IMR-90 (cell line): ENCODE results near the gene CENPU. TPM values are rescaled to one million over a fixed set of nuclear protein-coding genes. Genes with fewer than 3 reads are reported as not detected.

Source experiments
- ATAC-seq: fragments of 200-7000 bp; cut with Tn5 transposase; 2 replicates; pipeline ENCODE4 v1.9.1; 2020; ENCODE audit warnings: low read depth, mild to moderate bottlenecking, moderate library complexity
- BruUV-seq: library from RNA; stranded (reverse); fragments of 400-500 nt; replicated peaks from 2 replicates; lab custom pipeline; 2021; lab: Mats Ljungman, UMichigan
- CTCF ChIA-PET: fragments of 300-600 bp; formaldehyde crosslinking; extraction: SDS; loops from one replicate; lab custom pipeline; 2021; ENCODE audit warnings: antibody characterized with exemption; lab: Yijun Ruan, JAX
- POLR2A ChIA-PET: fragments of 300-600 bp; sonication (Branson Sonifier 250); formaldehyde crosslinking; loops from one replicate; lab custom pipeline; 2022; ENCODE audit warnings: antibody characterized with exemption; ENCODE audit not compliant: unreplicated experiment; lab: Charles Lee
- DNase-seq: peaks from one replicate; pipeline ENCODE4 v3.0.0; 2013
- H2AFZ ChIP-seq: replicated peaks from 2 replicates; pipeline ENCODE3; 2013; ENCODE audit warnings: low read length, mild to moderate bottlenecking; ENCODE audit not compliant: poor library complexity
- H2AK5ac ChIP-seq: 2 replicates; pipeline ENCODE4 v1.6.1; 2013; ENCODE audit warnings: low read depth, low read length, inconsistent platforms
- H2AK9ac ChIP-seq: replicated peaks from 2 replicates; pipeline ENCODE3; 2013; ENCODE audit warnings: mild to moderate bottlenecking, low read depth, low read length, moderate library complexity; ENCODE audit not compliant: poor library complexity
- H2BK120ac ChIP-seq: 2 replicates; pipeline ENCODE4 v1.6.1; 2013; ENCODE audit warnings: low read depth, low read length, inconsistent platforms
- H2BK15ac ChIP-seq: 3 replicates; pipeline ENCODE4 v1.6.1; 2013; ENCODE audit warnings: low read depth, low read length, inconsistent platforms
- H2BK20ac ChIP-seq: 2 replicates; pipeline ENCODE4 v1.6.1; 2013; ENCODE audit warnings: low read depth, mild to moderate bottlenecking, inconsistent platforms, low read length, moderate library complexity
- H2BK5ac ChIP-seq: 2 replicates; pipeline ENCODE4 v1.6.1; 2013; ENCODE audit warnings: mild to moderate bottlenecking, low read depth, low read length, inconsistent platforms; ENCODE audit not compliant: poor library complexity, severe bottlenecking
- H3K14ac ChIP-seq: replicated peaks from 2 replicates; pipeline ENCODE4 v1.6.1; 2013; ENCODE audit warnings: low read depth, low read length, inconsistent platforms
- H3K18ac ChIP-seq: 2 replicates; pipeline ENCODE4 v1.6.1; 2013; ENCODE audit warnings: low read depth, low read length, control low read depth
- H3K23ac ChIP-seq: 2 replicates; pipeline ENCODE4 v1.6.1; 2013; ENCODE audit warnings: low read depth, low read length, inconsistent platforms
- H3K27ac ChIP-seq: 2 replicates; pipeline ENCODE4 v1.5.1; 2013; ENCODE audit warnings: mild to moderate bottlenecking, control low read depth, low read length; ENCODE audit not compliant: insufficient read depth
- H3K27me3 ChIP-seq: 2 replicates; pipeline ENCODE4 v1.6.1; 2013; ENCODE audit warnings: low read length; ENCODE audit not compliant: control insufficient read depth, insufficient read depth
- H3K36me3 ChIP-seq: 2 replicates; pipeline ENCODE4 v1.6.1; 2013; ENCODE audit warnings: low read length, mixed read lengths; ENCODE audit not compliant: control insufficient read depth, insufficient read depth
- H3K4ac ChIP-seq: 2 replicates; pipeline ENCODE4 v1.6.1; 2013; ENCODE audit warnings: low read depth, low read length, inconsistent platforms
- H3K4me1 ChIP-seq: 2 replicates; pipeline ENCODE4 v1.6.1; 2013; ENCODE audit warnings: low read length, mixed read lengths; ENCODE audit not compliant: control insufficient read depth, insufficient read depth
- H3K4me2 ChIP-seq: 2 replicates; pipeline ENCODE4 v1.6.1; 2013; ENCODE audit warnings: low read depth, mild to moderate bottlenecking, control low read depth, low read length, moderate library complexity
- H3K4me3 ChIP-seq: 2 replicates; pipeline ENCODE4 v1.5.1; 2013; ENCODE audit warnings: low read depth, mild to moderate bottlenecking, control low read depth, low read length, moderate library complexity; ENCODE audit not compliant: insufficient read depth
- H3K56ac ChIP-seq: 2 replicates; pipeline ENCODE4 v1.6.1; 2013; ENCODE audit warnings: low read length, inconsistent platforms; ENCODE audit not compliant: insufficient read depth; ENCODE audit errors: extremely low read depth
- H3K79me1 ChIP-seq, 2 experiments: 2 replicates each; pipeline ENCODE4 v1.6.1; 2013; ENCODE audit warnings: low read length in 2 of 2, inconsistent platforms in 1 of 2, low read depth in 1 of 2
- H3K9ac ChIP-seq: 2 replicates; pipeline ENCODE4 v1.6.1; 2013; ENCODE audit warnings: low read depth, low read length, control low read depth
- H3K9me1 ChIP-seq: 2 replicates; pipeline ENCODE4 v1.6.1; 2013; ENCODE audit warnings: low read length, inconsistent platforms; ENCODE audit not compliant: insufficient read depth
- H3K9me3 ChIP-seq: 2 replicates; pipeline ENCODE4 v1.6.1; 2013; ENCODE audit warnings: low read length; ENCODE audit not compliant: control insufficient read depth, insufficient read depth
- H4K20me1 ChIP-seq: 2 replicates; pipeline ENCODE4 v1.6.1; 2013; ENCODE audit warnings: low read length, inconsistent platforms; ENCODE audit not compliant: insufficient read depth
- H4K5ac ChIP-seq: 2 replicates; pipeline ENCODE4 v1.6.1; 2013; ENCODE audit warnings: mild to moderate bottlenecking, low read depth, low read length, control low read depth
- H4K8ac ChIP-seq, 2 experiments: 2 replicates each; pipeline ENCODE4 v1.6.1; 2013; ENCODE audit warnings: low read depth in 2 of 2, low read length in 2 of 2, control low read depth in 1 of 2, inconsistent platforms in 1 of 2
- H4K91ac ChIP-seq: 2 replicates; pipeline ENCODE4 v1.6.1; 2013; ENCODE audit warnings: low read depth, low read length, inconsistent platforms; ENCODE audit not compliant: insufficient read depth
- BHLHE40 ChIP-seq: fragments of 150-350 bp; IDR thresholded peaks from 2 replicates; pipeline ENCODE4 v1.6.1; 2016; ENCODE audit warnings: mild to moderate bottlenecking, low read depth, low read length
- CEBPB ChIP-seq: IDR thresholded peaks from 2 replicates; pipeline ENCODE4 v1.6.1; 2012; ENCODE audit warnings: low read depth, low read length, improper control_type of control experiment
- CHD1 ChIP-seq: IDR thresholded peaks from 2 replicates; pipeline ENCODE4 v1.6.1; 2012; ENCODE audit warnings: low read depth, low read length, improper control_type of control experiment
- CTCF ChIP-seq: conservative IDR thresholded peaks from 2 replicates; pipeline ENCODE4 v1.5.1; 2012; ENCODE audit warnings: mild to moderate bottlenecking, low read depth, low read length, improper control_type of control experiment
- ELK1 ChIP-seq: fragments of 150-350 bp; IDR thresholded peaks from 2 replicates; pipeline ENCODE4 v1.6.1; 2016; ENCODE audit warnings: low read depth, mild to moderate bottlenecking, low read length, moderate library complexity, borderline replicate concordance
- FOS ChIP-seq: fragments of 150-350 bp; IDR thresholded peaks from 2 replicates; pipeline ENCODE4 v1.6.1; 2016; ENCODE audit warnings: low read depth, low read length
- MAFK ChIP-seq: IDR thresholded peaks from 2 replicates; pipeline ENCODE4 v1.6.1; 2012; ENCODE audit warnings: low read depth, low read length, improper control_type of control experiment
- MXI1 ChIP-seq: IDR thresholded peaks from 2 replicates; pipeline ENCODE4 v1.6.1; 2012; ENCODE audit warnings: low read depth, mild to moderate bottlenecking, low read length, moderate library complexity, borderline replicate concordance
- NFE2L2 ChIP-seq: fragments of 150-350 bp; IDR thresholded peaks from 2 replicates; pipeline ENCODE4 v1.6.1; 2016; ENCODE audit warnings: low read depth, mild to moderate bottlenecking, low read length
- POLR2A ChIP-seq: IDR thresholded peaks from 2 replicates; pipeline ENCODE4 v1.6.1; 2012; ENCODE audit warnings: mild to moderate bottlenecking, low read depth, low read length
- RAD21 ChIP-seq: IDR thresholded peaks from 2 replicates; pipeline ENCODE4 v1.6.1; 2012; ENCODE audit warnings: low read length, improper control_type of control experiment
- RCOR1 ChIP-seq: IDR thresholded peaks from 2 replicates; pipeline ENCODE4 v1.6.1; 2012; ENCODE audit warnings: mild to moderate bottlenecking, low read length, improper control_type of control experiment; ENCODE audit not compliant: insufficient replicate concordance
- RFX5 ChIP-seq: IDR thresholded peaks from 2 replicates; pipeline ENCODE4 v1.8.0; 2012; ENCODE audit warnings: low read depth, mild to moderate bottlenecking, low read length, moderate library complexity
- SMC3 ChIP-seq: fragments of 150-350 bp; IDR thresholded peaks from 2 replicates; pipeline ENCODE4 v1.6.1; 2016; ENCODE audit warnings: low read depth, mild to moderate bottlenecking, antibody characterized with exemption, low read length, moderate library complexity
- WGBS, 2 experiments: methylation state at CpG; one replicate each; pipeline versions ENCODE4 v1.1.5 to v1.1.7; 2013; ENCODE audit warnings: missing lambda C conversion rate in 2 of 2; ENCODE audit not compliant: insufficient read length in 1 of 2; ENCODE audit errors: extremely low coverage in 2 of 2; 5-methylcytosine and 5-hydroxymethylcytosine counted together
- dilution Hi-C: fragments of 300-500 bp; cut with HindIII; formaldehyde crosslinking; loops from one replicate; pipeline ENCODE4 v1.14.3; 2018; ENCODE audit warnings: low sequenced_read_pairs; ENCODE audit not compliant: unreplicated experiment
- in situ Hi-C: fragments of 300-500 bp; cut with MboI; formaldehyde crosslinking; loops from 3 replicates; pipeline ENCODE4 v1.14.3; 2019; ENCODE audit warnings: low sequenced_read_pairs, inconsistent platforms, mixed read lengths
- intact Hi-C: fragments of 100-400 bp; cut with micrococcal nuclease; formaldehyde crosslinking; loops from 2 replicates; pipeline ENCODE4 v1.10.0; 2022
- polyA plus RNA-seq, 3 experiments: library from polyadenylated mRNA; depleted of rRNA; stranded (reverse); fragments of >200 nt; gene quantifications; 2 replicates each; pipeline ENCODE4 v1.2.3, GENCODE V29; 2012; ENCODE audit warnings: low replicate concordance in 1 of 3
- total RNA-seq: library from RNA; depleted of rRNA; stranded (reverse); fragments of >200 nt; gene quantifications from 2 replicates; pipeline ENCODE4 v1.2.3, GENCODE V29; 2012

The CENPU gene
- total and polyA plus RNA-seq, 2 of the 4 experiments (the other 2 are of a cell fraction) = 13.6 to 14.6 TPM

- no peak overlapping the region for H2BK20ac ChIP-seq
- WGBS, 2 experiments = 83% methylated on average over 1 of the region's 9 CpGs; no CpG with 5 or more reads in 1 of the 2 experiments
- H3K36me3 ChIP-seq = peaks cover 2% of the 10 kb centered on the region; the same call in 1 of the 2 replicates
- no peak for ATAC-seq
- H4K91ac ChIP-seq = no peak overlapping the region
- no peak overlapping the region for H3K4ac ChIP-seq
- H2BK15ac ChIP-seq = no peak overlapping the region
- H3K9me1 ChIP-seq = no peaks in the 10 kb centered on the region
- DNase-seq = no peak
- H2AFZ ChIP-seq = no peak overlapping the region
- no peak overlapping the region for H3K9ac ChIP-seq
- no peak overlapping the region for H3K27ac ChIP-seq
- no peak overlapping the region for H3K18ac ChIP-seq
- no peak overlapping the region for H3K4me2 ChIP-seq
- no peak for TF ChIP-seq ELK1
- TF ChIP-seq CTCF = no peak
- no peak for TF ChIP-seq RFX5
- TF ChIP-seq SMC3 = no peak
- no peak for TF ChIP-seq BHLHE40
- TF ChIP-seq MAFK = no peak
- no peak for TF ChIP-seq RCOR1
- TF ChIP-seq MXI1 = no peak
- no peak for TF ChIP-seq POLR2A
- TF ChIP-seq RAD21 = no peak
- no peak for TF ChIP-seq CHD1
- TF ChIP-seq CEBPB = no peak
- no peak for TF ChIP-seq NFE2L2
- TF ChIP-seq FOS = no peak
- ChIA-PET POLR2A (no interaction called here), CTCF (no interaction called here)
- no peak overlapping the region for H4K8ac ChIP-seq
- no peak overlapping the region for H4K5ac ChIP-seq
- H2BK120ac ChIP-seq = no peak overlapping the region
- H3K14ac ChIP-seq = no peak overlapping the region
- peaks cover 4% of the 10 kb centered on the region; the same call in 1 of the 2 replicates for H3K4me1 ChIP-seq
- no peaks in the 10 kb centered on the region for H4K20me1 ChIP-seq
- no peak overlapping the region for H3K56ac ChIP-seq
- H3K4me3 ChIP-seq = no peak overlapping the region
- BruUV-seq = no TSS peak
- no peak overlapping the region for H2BK5ac ChIP-seq
- in situ Hi-C loops (no loop called here), dilution Hi-C loops (no loop called here), intact Hi-C loops (no loop called here)
- H2AK5ac ChIP-seq = no peak overlapping the region
- no peaks in the 10 kb centered on the region for H3K9me3 ChIP-seq
- no peaks in the 10 kb centered on the region for H3K27me3 ChIP-seq
- H3K23ac ChIP-seq = no peak overlapping the region
- H2AK9ac ChIP-seq = no peak overlapping the region
- no peaks in the 10 kb centered on the region for H3K79me1 ChIP-seq
These were observed 18.8 kb upstream of the CENPU start for GRCh38 chr4:184752496-184753275.
